Mammary epithelial cell (primary cell): ENCODE measurements around the gene FAM217B.

Experiments
- EZH2 ChIP-seq: IDR thresholded peaks from 2 replicates; pipeline ENCODE4 v1.6.1; 2012; ENCODE audit warnings: low read length, inconsistent platforms, borderline replicate concordance
- TF ChIP-seq, protein P1 (sequence below), 2 donors: IDR thresholded peaks in 1 of 2; conservative IDR thresholded peaks in 1 of 2; 2 replicates each; pipeline ENCODE4 v1.5.1; 2011 to 2012; ENCODE audit warnings: inconsistent platforms in 2 of 2, low read length in 2 of 2, mild to moderate bottlenecking in 2 of 2, control low read depth in 1 of 2, low read depth in 1 of 2; ENCODE audit not compliant: insufficient read depth in 1 of 2; ENCODE audit errors: extremely low read depth in 1 of 2

DNA sequence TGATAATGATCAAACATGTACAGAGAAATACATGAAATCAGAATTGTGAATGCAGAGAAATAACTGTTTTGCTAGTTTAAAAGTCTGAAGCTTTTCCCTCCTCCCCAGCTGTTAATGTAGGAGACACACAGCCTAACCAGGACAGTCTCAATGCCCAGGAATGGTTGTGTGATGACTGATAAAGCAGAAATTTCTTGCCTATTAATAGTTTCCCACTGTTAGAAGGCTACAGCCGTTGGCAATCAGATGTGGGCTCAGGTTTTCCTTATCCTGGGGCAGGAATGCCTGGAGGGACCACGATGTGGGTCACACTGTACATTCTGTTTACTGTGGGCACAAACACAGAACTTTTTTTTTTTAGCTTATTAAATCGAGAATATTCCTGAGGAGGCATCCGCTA lies 2.0 kb upstream of the FAM217B start:
- TF ChIP-seq, protein P1, sequence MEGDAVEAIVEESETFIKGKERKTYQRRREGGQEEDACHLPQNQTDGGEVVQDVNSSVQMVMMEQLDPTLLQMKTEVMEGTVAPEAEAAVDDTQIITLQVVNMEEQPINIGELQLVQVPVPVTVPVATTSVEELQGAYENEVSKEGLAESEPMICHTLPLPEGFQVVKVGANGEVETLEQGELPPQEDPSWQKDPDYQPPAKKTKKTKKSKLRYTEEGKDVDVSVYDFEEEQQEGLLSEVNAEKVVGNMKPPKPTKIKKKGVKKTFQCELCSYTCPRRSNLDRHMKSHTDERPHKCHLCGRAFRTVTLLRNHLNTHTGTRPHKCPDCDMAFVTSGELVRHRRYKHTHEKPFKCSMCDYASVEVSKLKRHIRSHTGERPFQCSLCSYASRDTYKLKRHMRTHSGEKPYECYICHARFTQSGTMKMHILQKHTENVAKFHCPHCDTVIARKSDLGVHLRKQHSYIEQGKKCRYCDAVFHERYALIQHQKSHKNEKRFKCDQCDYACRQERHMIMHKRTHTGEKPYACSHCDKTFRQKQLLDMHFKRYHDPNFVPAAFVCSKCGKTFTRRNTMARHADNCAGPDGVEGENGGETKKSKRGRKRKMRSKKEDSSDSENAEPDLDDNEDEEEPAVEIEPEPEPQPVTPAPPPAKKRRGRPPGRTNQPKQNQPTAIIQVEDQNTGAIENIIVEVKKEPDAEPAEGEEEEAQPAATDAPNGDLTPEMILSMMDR (conservative IDR thresholded peaks at IDR 0.05 in 1 of 2, IDR thresholded peaks at IDR 0.05 in 1 of 2; ENCODE audit: extremely low read depth in 1 of 2, insufficient read depth in 1 of 2, low read depth in 1 of 2, low read length in 2 of 2), result no peak
- no peak for TF ChIP-seq EZH2
